Brain pericyte (primary cell): ENCODE data around the gene GRIK2.

Experiments used
- DNase-seq: peaks from one replicate; pipeline ENCODE4 v3.0.0-alpha.2; 2012; ENCODE audit warnings: low read depth, low spot score

Gene GRIK2

DNA sequence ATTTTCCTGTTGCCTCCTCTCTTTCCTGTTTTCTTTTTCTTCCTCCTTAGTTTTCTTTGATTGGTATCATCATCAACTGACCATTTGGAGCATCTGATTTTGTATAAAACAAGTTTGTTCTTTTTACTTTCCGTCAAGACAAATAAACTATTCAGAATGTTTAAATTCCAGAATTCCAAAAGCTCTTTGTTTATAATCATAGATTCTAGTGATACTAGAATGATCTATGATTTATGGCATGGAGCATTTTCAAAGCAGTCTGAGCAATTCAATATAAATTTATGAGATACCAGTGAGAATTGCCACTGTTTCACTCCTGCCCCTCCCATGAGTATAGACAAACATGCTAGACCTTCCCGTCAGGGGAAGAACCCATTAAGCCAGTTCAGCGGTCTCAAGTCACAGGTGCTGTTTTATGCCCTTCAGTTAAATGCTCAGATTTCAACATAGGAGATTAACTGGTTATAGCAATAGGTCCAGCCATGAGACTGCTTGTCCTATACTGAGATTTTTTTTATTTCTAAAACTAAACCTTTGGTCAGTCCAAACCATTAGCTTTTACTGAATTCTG, 60.7 kb downstream of the GRIK2 start:
- no peak for DNase-seq

GRCh38 chr6:101458336-101458735, 64.8 kb downstream of the GRIK2 start:
- peak; percentile 12 for DNase-seq

DNA sequence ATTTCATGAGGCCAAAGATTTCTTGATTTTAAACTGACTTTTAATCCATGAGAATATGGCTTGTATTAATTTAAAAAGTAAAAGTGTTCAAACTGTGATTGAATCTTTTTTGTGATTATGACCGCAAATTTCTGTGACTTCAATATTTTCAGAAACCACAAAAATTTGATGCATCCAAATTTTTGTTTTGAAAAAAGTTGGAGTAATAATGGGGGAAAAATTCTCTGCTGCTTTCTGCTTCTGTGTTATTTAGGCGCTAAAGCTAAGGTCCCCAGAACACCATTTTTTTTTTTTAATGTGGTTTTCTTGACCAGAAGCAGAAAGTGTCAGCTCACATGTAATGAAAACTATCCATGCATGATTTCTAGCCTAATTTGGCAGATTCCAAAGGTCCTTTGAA, 65.3 kb downstream of the GRIK2 start:
- DNase-seq, result no peak

- no peak for DNase-seq
These were observed 69.1 kb downstream of the GRIK2 start for GRCh38 chr6:101462576-101462975.

GRCh38 chr6:101465863-101466262, 72.4 kb downstream of the GRIK2 start:
- no peak for DNase-seq

GRCh38 chr6:101477436-101477835, 83.9 kb downstream of the GRIK2 start:
- no peak for DNase-seq

GRCh38 chr6:101478891-101479290, 85.4 kb downstream of the GRIK2 start:
- DNase-seq, result no peak

GRCh38 chr6:101482606-101483005, 89.1 kb downstream of the GRIK2 start:
- DNase-seq, result no peak

- DNase-seq, result no peak
These were observed 91.3 kb downstream of the GRIK2 start for GRCh38 chr6:101484781-101485180.

GRCh38 chr6:101486124-101486523, 92.6 kb downstream of the GRIK2 start:
- no peak for DNase-seq

DNA sequence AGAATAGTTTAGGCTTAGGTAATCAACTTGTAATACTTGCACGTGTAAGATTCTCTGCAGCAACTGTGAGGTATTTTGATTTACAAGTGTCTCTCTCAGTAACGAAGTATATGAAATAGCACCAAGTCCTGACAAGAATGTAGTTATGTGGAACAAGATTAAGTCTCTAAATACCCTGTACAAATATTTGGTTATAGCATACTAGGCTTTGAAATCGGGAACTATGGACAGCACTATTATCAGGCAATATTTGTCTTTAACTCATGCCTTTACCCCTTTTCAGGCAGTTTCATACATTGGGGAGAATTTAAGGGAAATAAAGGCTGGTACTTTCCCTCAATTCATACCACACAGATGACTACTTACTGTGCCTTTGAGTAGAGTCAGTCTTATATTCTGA, 93.2 kb downstream of the GRIK2 start:
- no peak for DNase-seq

DNA sequence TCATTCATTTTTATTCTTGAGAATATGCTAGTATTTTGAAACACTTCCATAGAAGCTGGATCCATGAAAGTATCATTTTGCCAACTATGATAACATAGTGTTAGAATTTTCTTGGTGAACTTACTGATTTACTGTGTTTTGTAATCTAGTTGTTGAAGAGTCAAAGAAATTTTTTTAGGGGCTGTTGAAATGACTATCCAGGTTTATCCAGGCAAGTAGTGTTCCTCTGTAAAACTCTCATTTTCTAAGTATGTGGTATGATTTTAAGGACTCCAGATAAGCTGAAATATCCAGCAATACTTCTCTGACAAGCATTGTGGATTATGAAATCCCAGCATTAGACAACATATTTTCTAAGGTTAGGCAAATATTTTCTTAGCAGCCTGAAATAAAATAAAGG, 95.9 kb downstream of the GRIK2 start:
- no peak for DNase-seq

DNA sequence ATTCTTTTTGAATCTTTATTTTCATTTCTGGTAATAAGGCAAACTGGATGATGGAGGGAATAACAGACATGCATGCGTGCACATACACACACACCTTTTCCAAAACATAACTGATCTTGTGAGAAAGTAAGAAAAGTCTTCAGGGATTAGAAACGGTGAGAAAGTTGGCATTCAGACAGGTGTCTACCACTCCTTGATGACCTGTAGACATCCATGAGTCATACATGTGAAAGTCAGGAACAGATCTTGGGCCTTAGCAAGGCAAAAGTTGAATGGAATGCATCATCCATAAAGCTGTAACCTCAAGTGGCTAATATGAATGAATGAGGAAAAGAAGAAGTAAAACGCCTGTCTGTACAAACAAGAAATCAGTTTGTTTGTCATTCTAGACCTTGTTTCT, 97.3 kb downstream of the GRIK2 start:
- no peak for DNase-seq

DNA sequence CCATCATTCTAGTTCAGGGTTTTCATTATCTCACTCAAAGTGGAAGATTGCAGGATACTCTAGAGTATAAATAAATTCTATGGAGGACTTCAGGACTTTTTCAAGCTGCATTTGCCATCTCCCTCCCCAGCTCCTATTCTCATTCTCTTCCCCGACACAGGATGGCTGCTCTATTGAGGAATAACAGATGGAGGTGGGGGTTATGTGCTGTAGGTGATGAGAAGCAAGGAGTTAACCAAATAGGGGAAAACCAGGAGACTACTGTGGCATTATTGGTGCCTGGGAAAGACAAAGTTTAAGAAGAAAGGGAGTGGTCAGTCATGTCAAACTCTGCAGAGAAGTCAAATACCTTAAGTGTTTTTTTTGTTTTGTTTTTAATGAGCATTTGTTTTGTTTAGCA, 109.3 kb downstream of the GRIK2 start:
- no peak for DNase-seq

DNA sequence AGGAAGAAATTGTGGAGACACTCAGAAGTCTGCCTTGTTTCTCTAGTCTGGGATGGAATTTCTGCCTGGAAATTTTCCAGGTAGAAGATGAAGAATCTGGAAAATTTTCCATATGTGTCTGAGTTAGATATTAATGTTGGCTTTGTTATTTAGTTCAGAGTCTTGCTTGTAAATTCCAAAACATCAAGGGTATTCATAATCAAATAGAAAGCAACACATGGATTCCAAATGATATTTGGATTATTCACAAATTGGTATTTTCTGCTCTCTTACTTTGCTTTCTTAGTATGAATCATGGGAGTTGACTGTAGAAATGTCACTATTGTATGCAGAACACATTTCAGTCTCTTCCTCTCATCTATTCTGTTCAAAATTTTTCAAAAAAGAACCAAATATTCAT, 116.0 kb downstream of the GRIK2 start:
- DNase-seq, result no peak

DNA sequence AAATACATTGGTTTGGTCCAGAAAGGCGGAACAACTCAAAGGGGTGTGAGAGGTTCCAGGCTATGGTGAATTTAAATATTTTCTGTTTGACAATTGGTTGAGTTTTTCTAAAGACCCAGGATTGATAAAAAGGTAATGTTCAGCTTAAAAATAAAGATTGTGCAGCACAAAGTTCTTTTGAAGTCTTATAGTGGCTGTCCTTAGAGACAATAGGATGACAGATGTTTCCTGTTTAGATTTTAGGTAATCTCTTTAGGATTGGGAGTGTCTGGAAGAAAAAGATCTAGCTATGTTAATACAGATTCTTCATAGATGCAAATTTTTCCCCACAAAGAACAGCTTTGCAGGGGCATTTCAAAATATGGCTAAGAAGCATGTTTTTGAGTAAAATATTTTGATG, 119.7 kb downstream of the GRIK2 start:
- no peak for DNase-seq

DNA sequence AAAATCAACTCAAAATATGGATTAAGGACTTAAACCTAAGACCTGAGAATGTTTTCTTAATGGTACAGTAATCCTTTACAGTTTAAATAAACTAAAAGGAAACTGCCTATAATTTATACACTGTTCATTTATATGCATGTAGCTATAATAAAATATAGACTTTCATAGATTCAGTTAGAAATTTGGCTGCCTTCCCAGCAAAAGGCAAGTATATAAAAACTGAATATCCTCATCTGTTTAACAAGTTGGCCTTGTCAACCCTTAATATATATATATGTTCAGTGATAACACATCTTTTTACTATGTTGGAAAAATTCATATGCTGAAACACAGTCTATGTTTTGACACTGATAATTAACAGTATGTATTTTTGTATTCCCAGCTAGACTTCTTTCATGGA, 123.1 kb downstream of the GRIK2 start:
- DNase-seq, result no peak

- no peak for DNase-seq
These were observed 124.1 kb downstream of the GRIK2 start for GRCh38 chr6:101517632-101518031.

GRCh38 chr6:101522254-101522653, 128.7 kb downstream of the GRIK2 start:
- DNase-seq, result no peak

DNA sequence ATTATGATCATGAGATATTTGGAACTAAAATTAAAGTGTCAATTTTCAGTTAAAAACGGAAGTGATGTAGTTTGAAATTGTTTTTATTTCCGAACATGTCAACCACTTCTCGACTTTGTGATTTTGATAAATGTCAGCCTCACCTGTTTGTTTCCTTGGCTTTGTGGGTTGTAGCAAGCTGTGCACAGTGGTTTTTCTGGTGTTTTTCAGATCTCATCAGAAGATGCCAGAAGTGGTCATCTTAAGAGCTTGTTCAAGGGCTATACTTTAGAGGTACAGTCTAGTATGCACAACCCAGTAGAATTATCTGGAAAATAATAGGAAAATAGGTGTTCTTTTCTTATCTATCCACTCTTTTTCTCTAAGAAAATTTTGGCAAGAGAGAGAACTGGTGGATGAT, 134.0 kb downstream of the GRIK2 start:
- DNase-seq, result no peak

DNA sequence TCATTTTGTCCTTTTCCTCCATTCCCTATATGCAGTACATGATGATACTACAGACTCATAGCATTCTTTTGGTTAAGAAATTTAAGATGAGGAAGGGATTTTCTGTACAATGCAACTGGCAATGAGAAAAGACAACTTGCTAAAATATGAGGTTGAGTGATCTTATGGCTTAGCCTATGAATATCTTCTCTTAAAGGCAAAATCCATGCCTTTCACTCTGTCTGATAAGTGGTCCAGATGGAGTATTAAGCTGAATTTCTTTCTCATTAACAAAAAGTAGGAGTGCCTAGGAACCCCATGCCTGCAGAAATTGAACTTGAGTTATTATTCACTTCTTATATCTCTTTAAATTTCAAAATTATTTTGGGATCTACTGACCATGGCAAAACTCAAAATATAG, 135.3 kb downstream of the GRIK2 start:
- DNase-seq, result no peak

GRCh38 chr6:101531538-101531937, 138.0 kb downstream of the GRIK2 start:
- DNase-seq, result no peak

GRCh38 chr6:101534386-101534785, 140.9 kb downstream of the GRIK2 start:
- DNase-seq, result no peak

DNA sequence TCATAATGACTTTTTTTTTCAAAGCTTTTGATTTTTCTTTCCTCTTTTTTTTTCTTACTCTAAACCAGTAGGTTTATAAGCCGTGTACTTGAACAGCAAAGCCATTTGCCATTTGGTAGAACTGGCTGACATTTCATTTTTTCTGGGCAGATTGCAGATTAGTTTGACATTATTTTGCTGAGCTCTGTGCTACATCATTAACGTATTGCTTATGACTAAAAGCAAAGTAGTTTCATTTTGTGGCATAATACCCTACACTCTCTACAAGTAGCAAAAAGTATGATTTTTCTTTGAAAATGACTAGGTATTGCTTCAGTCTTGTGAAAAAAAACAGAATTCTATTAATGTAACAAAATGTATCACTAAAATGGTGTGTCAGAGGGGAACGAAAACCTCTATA, 141.3 kb downstream of the GRIK2 start:
- no peak for DNase-seq
